Testis (tissue), 3 donors: ENCODE data around the gene MCM3AP. TPM values are rescaled to one million over a fixed set of nuclear protein-coding genes. Genes with fewer than 3 reads are reported as not detected.

Experiments
- DNase-seq: peaks from one replicate; pipeline ENCODE4 v3.0.0-alpha.2; 2019
- H3K27ac ChIP-seq, 2 donors: fragments of 200-600 bp; sonication (generic); one replicate each; pipeline ENCODE4 v1.5.1; 2019
- H3K27me3 ChIP-seq: fragments of 200-600 bp; sonication (generic); one replicate; pipeline ENCODE4 v1.5.1; 2019
- H3K36me3 ChIP-seq: fragments of 200-600 bp; sonication (generic); one replicate; pipeline ENCODE4 v1.5.1; 2017; ENCODE audit warnings: low read depth; ENCODE audit errors: missing control alignments
- H3K4me1 ChIP-seq: fragments of 200-600 bp; sonication (generic); one replicate; pipeline ENCODE4 v1.5.1; 2019
- H3K4me3 ChIP-seq, 2 donors: fragments of 200-600 bp; sonication (generic); one replicate each; pipeline ENCODE4 v1.5.1; 2017 to 2019
- H3K9me3 ChIP-seq: fragments of 200-600 bp; sonication (generic); one replicate; pipeline ENCODE4 v1.5.1; 2017
- POLR2A ChIP-seq: fragments of 450-650 bp; IDR thresholded peaks from one replicate; pipeline ENCODE4 v1.6.1; 2017; ENCODE audit warnings: antibody characterized with exemption, mild to moderate bottlenecking, moderate library complexity
- WGBS, 2 donors: methylation state at CpG; one replicate each; pipeline ENCODE4 v1.1.5; 2018; 5-methylcytosine and 5-hydroxymethylcytosine counted together
- intact Hi-C: fragments of 100-400 bp; cut with DNase I; formaldehyde crosslinking; loops from one replicate; pipeline ENCODE4 v1.15.1; 2023; ENCODE audit warnings: low total_unique reads
- polyA plus RNA-seq: library from polyadenylated mRNA; stranded (reverse); fragments of 350-450 nt; fragmentation: Illumina TruSeq; extraction: RNeasy Lipid Tissue Mini Kit (QIAGEN cat#74804); gene quantifications from one replicate; pipeline ENCODE4 v1.2.3, GENCODE V29; 2014; ENCODE audit warnings: low read depth, low replicate concordance; ENCODE audit not compliant: insufficient read depth
- total RNA-seq, 2 donors: library from RNA; depleted of rRNA; stranded (reverse); fragments of >200 nt; gene quantifications; one replicate each; pipeline ENCODE4 v1.2.3, GENCODE V29; 2016
- TF ChIP-seq, protein P1 (sequence below), 3 experiments: fragments of 450-650 bp in 2 of 3; fragments of 200-600 bp in 1 of 3; sonication (generic) in 1 of 3; IDR thresholded peaks; one replicate each; pipeline ENCODE4 v1.5.1; 2016 to 2019; ENCODE audit warnings: antibody characterized with exemption in 3 of 3, mild to moderate bottlenecking in 2 of 3, moderate library complexity in 1 of 3

The MCM3AP gene
- total and polyA plus RNA-seq, 3 donors from 2014 or later: 68.3 to 136 (median 107) TPM

DNA sequence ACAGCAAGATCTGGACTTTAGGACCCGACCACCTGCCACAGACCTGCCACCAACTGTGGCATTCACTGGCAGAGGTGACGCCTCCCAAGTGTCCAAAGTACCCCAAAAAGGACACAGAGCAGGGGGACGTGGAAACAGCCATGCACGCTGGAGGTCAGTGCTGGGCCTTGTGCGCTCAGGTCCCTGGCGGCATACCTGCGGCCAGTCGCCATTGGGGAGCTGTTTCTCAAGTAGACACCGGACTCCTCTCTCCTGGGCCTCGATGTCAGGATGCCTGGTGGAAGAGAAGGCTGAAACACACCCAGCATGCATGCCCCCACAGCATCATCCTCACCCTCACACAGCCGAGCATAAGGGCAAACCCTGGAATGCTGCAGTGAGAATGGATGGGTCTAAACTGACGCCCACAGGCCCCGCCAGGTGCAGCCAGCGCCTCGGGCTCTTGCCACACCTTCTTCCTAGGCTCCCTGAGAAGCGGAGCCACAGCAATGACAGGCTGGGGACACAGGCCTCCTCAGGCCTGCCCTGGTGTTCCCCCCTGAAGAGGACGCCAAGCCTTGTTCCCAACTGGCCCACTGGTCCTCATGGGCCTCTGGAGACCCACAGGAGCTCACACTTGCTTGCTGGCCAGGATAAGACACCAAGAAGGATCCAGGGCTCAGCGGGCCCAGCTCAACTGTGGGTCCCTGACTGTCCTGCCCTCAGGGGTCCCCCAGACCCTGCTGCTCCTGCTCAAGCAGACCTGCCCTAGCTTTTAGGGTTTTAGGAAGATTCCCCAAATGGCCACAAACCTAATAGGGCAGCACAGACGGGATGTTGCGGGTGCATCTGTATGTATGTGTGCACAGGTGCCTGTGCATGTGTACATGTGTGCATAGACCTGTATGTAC is 93.5 kb downstream of the MCM3AP start:
- Histone ChIP-seq H3K27me3 (no peaks in the 10 kb centered on the region), H3K4me3 (no peak overlapping the region), H3K9me3 (no peaks in the 10 kb centered on the region), H3K27ac (no peak overlapping the region), H3K4me1 (peaks cover 33% of the 10 kb centered on the region), H3K36me3 (no peaks in the 10 kb centered on the region)
- intact Hi-C loops: no loop called here
- 94 to 95% methylated on average over 12 to 16 of the region's 20 CpGs for WGBS, 2 donors
- no peak for TF ChIP-seq POLR2A
- TF ChIP-seq, protein P1, sequence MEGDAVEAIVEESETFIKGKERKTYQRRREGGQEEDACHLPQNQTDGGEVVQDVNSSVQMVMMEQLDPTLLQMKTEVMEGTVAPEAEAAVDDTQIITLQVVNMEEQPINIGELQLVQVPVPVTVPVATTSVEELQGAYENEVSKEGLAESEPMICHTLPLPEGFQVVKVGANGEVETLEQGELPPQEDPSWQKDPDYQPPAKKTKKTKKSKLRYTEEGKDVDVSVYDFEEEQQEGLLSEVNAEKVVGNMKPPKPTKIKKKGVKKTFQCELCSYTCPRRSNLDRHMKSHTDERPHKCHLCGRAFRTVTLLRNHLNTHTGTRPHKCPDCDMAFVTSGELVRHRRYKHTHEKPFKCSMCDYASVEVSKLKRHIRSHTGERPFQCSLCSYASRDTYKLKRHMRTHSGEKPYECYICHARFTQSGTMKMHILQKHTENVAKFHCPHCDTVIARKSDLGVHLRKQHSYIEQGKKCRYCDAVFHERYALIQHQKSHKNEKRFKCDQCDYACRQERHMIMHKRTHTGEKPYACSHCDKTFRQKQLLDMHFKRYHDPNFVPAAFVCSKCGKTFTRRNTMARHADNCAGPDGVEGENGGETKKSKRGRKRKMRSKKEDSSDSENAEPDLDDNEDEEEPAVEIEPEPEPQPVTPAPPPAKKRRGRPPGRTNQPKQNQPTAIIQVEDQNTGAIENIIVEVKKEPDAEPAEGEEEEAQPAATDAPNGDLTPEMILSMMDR (IDR thresholded peaks at IDR 0.05): no peak
- no peak for DNase-seq

DNA sequence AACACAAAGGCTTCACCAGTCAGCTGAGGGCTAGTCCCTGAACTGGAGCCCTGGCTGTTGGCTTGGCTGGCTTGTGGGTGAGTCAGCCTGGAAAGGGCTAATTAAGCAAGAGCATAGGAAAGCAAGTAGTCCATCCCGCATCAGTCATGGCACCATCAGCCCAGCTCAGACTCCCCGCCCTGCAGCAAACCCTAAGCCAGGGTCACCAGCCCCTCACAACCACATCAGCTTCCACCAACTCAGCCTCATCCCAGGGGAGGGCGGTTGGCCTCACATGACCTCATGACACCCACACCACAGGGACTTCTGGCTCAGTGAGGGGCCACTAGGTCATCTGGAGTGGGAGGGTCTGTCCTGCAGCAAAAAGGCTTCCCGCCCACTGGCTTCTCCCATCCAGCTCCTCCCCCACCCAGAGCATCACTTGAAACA is 94.1 kb downstream of the MCM3AP start:
- Histone ChIP-seq H3K4me3 (no peak overlapping the region), H3K27ac (peak overlapping the region in 1 of 2 donors; percentile 81), H3K4me1 (peaks cover 33% of the 10 kb centered on the region), H3K36me3 (no peaks in the 10 kb centered on the region), H3K27me3 (no peaks in the 10 kb centered on the region), H3K9me3 (no peaks in the 10 kb centered on the region)
- 65 to 76% methylated on average over 2 to 3 of the region's 4 CpGs for WGBS, 2 donors
- intact Hi-C loops: no loop called here
- TF ChIP-seq, protein P1 (IDR thresholded peaks at IDR 0.05): no peak
- TF ChIP-seq POLR2A: no peak
- peak; percentile 31 for DNase-seq

DNA sequence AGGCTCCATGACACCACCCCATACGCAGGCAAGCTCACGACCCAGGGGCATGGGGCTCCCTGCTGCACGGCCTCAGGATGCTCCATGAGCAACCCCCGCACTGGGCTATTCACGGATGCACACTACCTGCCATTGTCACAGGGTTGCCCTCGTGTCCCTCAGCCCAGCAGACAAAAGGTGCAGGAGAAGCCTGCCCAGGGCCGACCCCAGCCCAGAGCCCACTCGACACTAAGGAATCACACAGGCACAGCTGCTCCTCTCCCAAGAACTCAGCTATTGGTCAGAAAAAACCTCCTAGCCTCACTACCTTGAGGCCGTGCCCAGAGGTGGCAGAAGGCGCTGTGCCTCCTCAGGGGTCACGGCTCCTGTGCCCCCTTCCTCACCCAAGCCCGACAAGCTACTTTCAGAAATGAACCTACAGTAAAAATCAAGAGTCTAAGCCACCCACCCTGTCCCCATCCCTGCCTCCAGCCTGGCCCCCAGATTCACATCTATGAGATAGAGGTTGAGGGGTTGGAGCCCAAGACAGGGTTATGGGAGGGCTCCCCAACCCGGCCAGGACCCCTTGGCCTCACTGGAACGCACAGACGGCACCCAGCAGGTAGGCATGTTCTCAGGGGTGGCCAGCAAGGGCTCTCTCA is 94.8 kb downstream of the MCM3AP start:
- peak overlapping the region in 1 of 2 donors; percentile 81 for H3K27ac ChIP-seq
- no peaks in the 10 kb centered on the region for H3K27me3 ChIP-seq
- no peak overlapping the region for H3K4me3 ChIP-seq
- no peak for TF ChIP-seq POLR2A
- TF ChIP-seq, protein P1 (IDR thresholded peaks at IDR 0.05): no peak
- 89 to 92% methylated on average over 8 to 15 of the region's 15 CpGs for WGBS, 2 donors
- no peaks in the 10 kb centered on the region for H3K36me3 ChIP-seq
- peaks cover 33% of the 10 kb centered on the region for H3K4me1 ChIP-seq
- intact Hi-C loops: no loop called here
- peak; percentile 13 for DNase-seq
- H3K9me3 ChIP-seq: no peaks in the 10 kb centered on the region

DNA sequence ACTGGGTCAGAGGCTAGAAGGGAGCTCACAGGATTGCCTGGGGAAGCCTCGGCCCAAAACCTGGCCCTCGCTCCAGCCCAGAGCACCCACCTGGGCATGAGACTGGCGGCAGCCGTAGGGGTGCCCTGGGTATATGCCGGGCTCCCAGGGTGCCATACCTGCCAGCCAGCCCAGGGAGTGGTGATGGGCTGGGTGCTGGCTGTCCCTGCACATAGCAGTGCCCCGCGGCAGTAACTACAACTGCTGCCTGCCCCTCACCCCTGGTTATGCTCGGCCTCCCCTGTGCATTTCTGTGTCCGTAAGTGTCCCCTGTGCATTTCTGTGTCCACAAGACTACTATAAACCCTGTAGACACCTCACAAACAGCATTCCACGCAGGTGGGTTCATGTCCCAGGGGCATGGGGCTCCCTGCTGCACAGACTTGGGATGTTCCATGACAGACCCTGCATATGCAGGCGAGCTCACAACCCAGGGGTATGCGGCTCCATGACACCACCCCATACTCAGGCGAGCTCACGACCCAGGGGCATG is 95.4 kb downstream of the MCM3AP start:
- Histone ChIP-seq H3K27me3 (no peaks in the 10 kb centered on the region), H3K36me3 (no peaks in the 10 kb centered on the region), H3K4me3 (no peak overlapping the region), H3K27ac (peak overlapping the region; percentile 77 to 81), H3K9me3 (no peaks in the 10 kb centered on the region), H3K4me1 (peaks cover 33% of the 10 kb centered on the region)
- WGBS, 2 donors: 92 to 94% methylated on average over 9 to 14 of the region's 14 CpGs
- peak; percentile 12 for DNase-seq
- intact Hi-C loops: no loop called here
- TF ChIP-seq POLR2A: no peak
